Heart left ventricle (tissue), 13 donors: Measurements from ENCODE around the gene ARHGEF6.

Source experiments
- POLR2A ChIP-seq, 2 donors: fragments of 450-650 bp; IDR thresholded peaks; one replicate each; pipeline ENCODE4 v1.6.1; 2017; ENCODE audit warnings: antibody characterized with exemption in 2 of 2, mild to moderate bottlenecking in 2 of 2, moderate library complexity in 2 of 2
- TF ChIP-seq, protein P1 (sequence below), 12 donors: fragments of 200-600 bp; sonication (generic) in 4 of 12; IDR thresholded peaks; one replicate each; pipeline versions ENCODE4 v1.5.0 to v1.8.0; 2018 to 2022; ENCODE audit warnings: antibody characterized with exemption in 12 of 12, mild to moderate bottlenecking in 5 of 12
- donor health status: ischemic (EF 13 %, LVEDD 7.1; RV severe dilation, severe dysfunction).
- donor health status: DM: no; HTN: yes; CAD: no.
- donor health status: DM: no; HTN: no; CAD: no.
- donor health status: ischemic (EF 25% LVEDD 6.9; RV normal size, moderate dysfunction).
- donor health status: ischemic (EF 25% LVEDD 5.7; RV mildly dilated, moderate dysfunction).
- donor health status: ischemic (EF 35%, LVEDD 5.7; RV mildly dilated, moderate dysfunction).
- donor health status: nonischemic (EF 11% LVEDD 7.7; RV severe dilation, severe dysfunction).
- donor health status: DM: yes; HTN: yes; CAD: no.
- donor health status: PGD.
- donor health status: ischemic (EF 29% LVEDD 5.4; RV normal size, mild dysfunction).
- donor health status: nonischemic (EF 23%, LVEDD 6.1; RV moderate dilation, normal function).

DNA sequence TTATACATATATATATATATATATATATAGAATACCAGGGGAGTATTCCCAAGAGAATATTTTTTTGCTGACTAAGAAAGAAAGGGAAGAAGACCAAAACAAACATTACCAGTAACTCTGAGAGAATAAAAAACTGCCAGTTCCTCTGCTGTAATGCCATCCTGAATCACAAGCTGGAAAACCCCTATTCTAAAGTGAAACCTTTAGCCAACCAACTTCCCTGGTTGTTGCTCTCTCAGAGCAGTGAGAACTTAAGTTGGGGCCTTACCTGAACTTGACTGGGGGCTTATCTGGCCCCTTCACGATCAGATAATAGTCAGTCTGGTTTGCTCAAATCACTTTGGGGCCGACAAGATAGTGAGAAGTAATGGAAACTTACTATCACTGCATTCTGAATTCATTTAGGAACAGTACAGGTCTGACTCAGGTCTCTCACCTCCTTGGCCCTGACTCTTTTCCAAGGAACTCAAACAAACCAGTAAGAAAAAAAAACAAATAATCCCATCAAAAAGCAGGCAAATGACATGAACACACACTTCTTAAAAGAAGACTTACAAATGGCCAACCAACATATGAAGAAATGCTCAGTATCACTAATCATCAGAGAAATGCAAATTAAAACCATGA is 70.3 kb downstream of the ARHGEF6 start:
- TF ChIP-seq, protein P1, sequence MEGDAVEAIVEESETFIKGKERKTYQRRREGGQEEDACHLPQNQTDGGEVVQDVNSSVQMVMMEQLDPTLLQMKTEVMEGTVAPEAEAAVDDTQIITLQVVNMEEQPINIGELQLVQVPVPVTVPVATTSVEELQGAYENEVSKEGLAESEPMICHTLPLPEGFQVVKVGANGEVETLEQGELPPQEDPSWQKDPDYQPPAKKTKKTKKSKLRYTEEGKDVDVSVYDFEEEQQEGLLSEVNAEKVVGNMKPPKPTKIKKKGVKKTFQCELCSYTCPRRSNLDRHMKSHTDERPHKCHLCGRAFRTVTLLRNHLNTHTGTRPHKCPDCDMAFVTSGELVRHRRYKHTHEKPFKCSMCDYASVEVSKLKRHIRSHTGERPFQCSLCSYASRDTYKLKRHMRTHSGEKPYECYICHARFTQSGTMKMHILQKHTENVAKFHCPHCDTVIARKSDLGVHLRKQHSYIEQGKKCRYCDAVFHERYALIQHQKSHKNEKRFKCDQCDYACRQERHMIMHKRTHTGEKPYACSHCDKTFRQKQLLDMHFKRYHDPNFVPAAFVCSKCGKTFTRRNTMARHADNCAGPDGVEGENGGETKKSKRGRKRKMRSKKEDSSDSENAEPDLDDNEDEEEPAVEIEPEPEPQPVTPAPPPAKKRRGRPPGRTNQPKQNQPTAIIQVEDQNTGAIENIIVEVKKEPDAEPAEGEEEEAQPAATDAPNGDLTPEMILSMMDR (IDR thresholded peaks at IDR 0.05): no peak
- TF ChIP-seq POLR2A (IDR thresholded peaks at IDR 0.05): no peak
